CD14-positive monocyte (primary cell): ENCODE results near the gene MYO7A. TPM values are rescaled to one million over a fixed set of nuclear protein-coding genes. Genes with fewer than 3 reads are reported as not detected.

ENCODE experiments used
- DNase-seq, 3 donors: peaks; one replicate each; pipeline ENCODE4 v3.0.0-alpha.2; 2011 to 2022
- H2AFZ ChIP-seq: 2 replicates; pipeline ENCODE4 v1.6.0; 2012; ENCODE audit warnings: mild to moderate bottlenecking, low read depth, low read length, inconsistent platforms; ENCODE audit not compliant: insufficient read depth, poor library complexity, severe bottlenecking
- H3K27ac ChIP-seq, 2 donors: 1 replicate in 1 of 2; 2 replicates in 1 of 2; pipeline ENCODE4 v1.5.1; 2012 to 2013; ENCODE audit warnings: low read length in 2 of 2, control low read depth in 1 of 2, inconsistent platforms in 1 of 2, low read depth in 1 of 2, mild to moderate bottlenecking in 1 of 2
- H3K27me3 ChIP-seq, 2 donors: one replicate each; pipeline versions ENCODE4 v1.6.0 to v1.6.1; 2011 to 2013; ENCODE audit warnings: low read length in 2 of 2; ENCODE audit not compliant: control insufficient read depth in 2 of 2, insufficient read depth in 2 of 2
- H3K36me3 ChIP-seq, 2 donors: replicated peaks in 1 of 2; 1 replicate in 1 of 2; 2 replicates in 1 of 2; pipeline versions ENCODE4 v1.5.1 to v1.6.1; 2012 to 2013; ENCODE audit warnings: low read length in 2 of 2, control low read depth in 1 of 2, inconsistent platforms in 1 of 2, mild to moderate bottlenecking in 1 of 2; ENCODE audit not compliant: insufficient read depth in 2 of 2, control insufficient read depth in 1 of 2
- H3K4me1 ChIP-seq, 2 donors: 1 replicate in 1 of 2; 2 replicates in 1 of 2; pipeline versions ENCODE4 v1.5.1 to v1.6.1; 2012 to 2013; ENCODE audit warnings: low read length in 2 of 2, control low read depth in 1 of 2, inconsistent platforms in 1 of 2, mild to moderate bottlenecking in 1 of 2, moderate library complexity in 1 of 2; ENCODE audit not compliant: insufficient read depth in 2 of 2, control insufficient read depth in 1 of 2
- H3K4me2 ChIP-seq: replicated peaks from 2 replicates; pipeline ENCODE3; 2012; ENCODE audit warnings: low read length, moderate library complexity, mild to moderate bottlenecking; ENCODE audit not compliant: poor library complexity, severe bottlenecking; ENCODE audit errors: extremely low read depth
- H3K4me3 ChIP-seq, 3 experiments: fragments of 200-600 bp in 1 of 3; sonication (generic) in 1 of 3; replicated peaks in 1 of 3; 1 replicate in 2 of 3; 2 replicates in 1 of 3; pipeline ENCODE4 v1.5.1; 2011 to 2013; ENCODE audit warnings: low read length in 3 of 3, mild to moderate bottlenecking in 3 of 3, control low read depth in 2 of 3, low read depth in 2 of 3, inconsistent platforms in 1 of 3, moderate library complexity in 1 of 3
- H3K79me2 ChIP-seq: 2 replicates; pipeline ENCODE4 v1.6.0; 2012; ENCODE audit warnings: mild to moderate bottlenecking, control low read depth, inconsistent platforms, low read length, moderate library complexity; ENCODE audit not compliant: insufficient read depth
- H3K9ac ChIP-seq: 2 replicates; pipeline ENCODE4 v1.6.0; 2017; ENCODE audit warnings: low read length, mild to moderate bottlenecking; ENCODE audit not compliant: insufficient read depth, poor library complexity, severe bottlenecking
- H3K9me3 ChIP-seq, 2 donors: replicated peaks in 1 of 2; 1 replicate in 1 of 2; 2 replicates in 1 of 2; pipeline versions ENCODE4 v1.5.1 to v1.6.1; 2012 to 2013; ENCODE audit warnings: low read length in 2 of 2, control low read depth in 1 of 2; ENCODE audit not compliant: control insufficient read depth in 1 of 2, insufficient read depth in 1 of 2
- H4K20me1 ChIP-seq: 2 replicates; pipeline ENCODE4 v1.6.0; 2012; ENCODE audit warnings: mild to moderate bottlenecking, low read length, control low read depth, moderate library complexity; ENCODE audit not compliant: insufficient read depth
- H3K27ac Mint-ChIP-seq, 7 donors: one replicate each; pipeline ENCODE4 v1.8.0; 2020; ENCODE audit warnings: mild to moderate bottlenecking in 7 of 7, mixed read lengths in 7 of 7, moderate library complexity in 6 of 7, inconsistent platforms in 2 of 7
- H3K27me3 Mint-ChIP-seq, 3 donors: one replicate each; pipeline ENCODE4 v1.8.0; 2021 to 2022; ENCODE audit warnings: low read depth in 3 of 3, mild to moderate bottlenecking in 3 of 3, mixed read lengths in 3 of 3, moderate library complexity in 3 of 3, inconsistent platforms in 1 of 3
- H3K36me3 Mint-ChIP-seq, 2 donors: one replicate each; pipeline ENCODE4 v1.8.0; 2020; ENCODE audit warnings: mixed read lengths in 2 of 2, inconsistent platforms in 1 of 2, mild to moderate bottlenecking in 1 of 2
- H3K4me1 Mint-ChIP-seq: one replicate; pipeline ENCODE4 v1.8.0; 2020; ENCODE audit warnings: mild to moderate bottlenecking, mixed read lengths
- H3K4me3 Mint-ChIP-seq, 2 donors: one replicate each; pipeline ENCODE4 v1.8.0; 2020; ENCODE audit warnings: mild to moderate bottlenecking in 2 of 2, mixed read lengths in 2 of 2, moderate library complexity in 1 of 2
- H3K9me3 Mint-ChIP-seq, 7 donors: one replicate each; pipeline ENCODE4 v1.8.0; 2020 to 2022; ENCODE audit warnings: mixed read lengths in 7 of 7, mild to moderate bottlenecking in 6 of 7, moderate library complexity in 6 of 7, inconsistent platforms in 2 of 7
- intact Hi-C, 2 donors: fragments of 100-400 bp; cut with micrococcal nuclease; formaldehyde crosslinking; loops; one replicate each; pipeline versions ENCODE4 v1.15.0 to v1.15.1; 2023
- polyA plus RNA-seq, 3 donors: library from polyadenylated mRNA; depleted of rRNA in 1 of 3; unstranded in 2 of 3; stranded (reverse) in 1 of 3; fragments of 300-500 nt in 2 of 3; fragments of >200 nt in 1 of 3; fragmentation: Illumina TruSeq in 2 of 3; gene quantifications; 1 replicate in 2 of 3; 2 replicates in 1 of 3; pipeline ENCODE4 v1.2.3, GENCODE V29; 2012 to 2021
- TF ChIP-seq, protein P1 (sequence below): fragments of 200-600 bp; IDR thresholded peaks from one replicate; pipeline ENCODE4 v1.8.0; 2022; ENCODE audit warnings: antibody characterized with exemption, mild to moderate bottlenecking

Gene MYO7A
- polyA plus RNA-seq, 3 donors: 3.5 to 7.8 (median 3.6) TPM

DNA sequence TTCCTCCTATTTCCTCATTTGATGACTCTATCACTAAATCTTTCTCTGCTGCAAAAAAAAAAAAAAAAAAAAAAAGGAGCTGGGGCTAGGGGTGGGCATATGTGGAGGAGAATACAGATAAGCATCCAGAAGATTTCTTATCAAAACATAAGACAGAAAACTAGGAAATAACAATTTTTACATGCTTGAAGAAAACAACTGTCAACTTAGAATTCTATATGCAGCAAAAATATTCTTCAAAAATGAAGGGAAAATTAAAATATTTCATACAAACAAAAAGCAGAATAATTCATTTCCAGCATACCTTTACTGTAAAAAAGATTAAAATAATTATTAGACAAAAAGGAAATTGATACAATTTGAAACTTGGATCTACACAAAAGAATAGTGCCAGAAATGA, 134.8 kb downstream of the MYO7A start:
- Histone ChIP-seq H3K9me3 (peaks cover 7 to 20% of the 10 kb centered on the region in 2 donors), H3K4me3 (no peak overlapping the region), H3K4me2 (no peak overlapping the region), H3K27ac (no peak overlapping the region), H4K20me1 (no peaks in the 10 kb centered on the region), H2AFZ (no peak overlapping the region), H3K4me1 (no peaks in the 10 kb centered on the region), H3K27me3 (no peaks in the 10 kb centered on the region), H3K79me2 (no peaks in the 10 kb centered on the region), H3K9ac (no peak overlapping the region), H3K36me3 (no peaks in the 10 kb centered on the region)
- Mint-ChIP-seq H3K27ac (no peak overlapping the region), H3K36me3 (no peaks in the 10 kb centered on the region), H3K27me3 (peaks cover 0 to 11% (median 4%) of the 10 kb centered on the region in 3 donors), H3K9me3 (peaks cover 13 to 33% (median 20%) of the 10 kb centered on the region in 7 donors), H3K4me1 (no peaks in the 10 kb centered on the region), H3K4me3 (no peak overlapping the region)
- TF ChIP-seq, protein P1, sequence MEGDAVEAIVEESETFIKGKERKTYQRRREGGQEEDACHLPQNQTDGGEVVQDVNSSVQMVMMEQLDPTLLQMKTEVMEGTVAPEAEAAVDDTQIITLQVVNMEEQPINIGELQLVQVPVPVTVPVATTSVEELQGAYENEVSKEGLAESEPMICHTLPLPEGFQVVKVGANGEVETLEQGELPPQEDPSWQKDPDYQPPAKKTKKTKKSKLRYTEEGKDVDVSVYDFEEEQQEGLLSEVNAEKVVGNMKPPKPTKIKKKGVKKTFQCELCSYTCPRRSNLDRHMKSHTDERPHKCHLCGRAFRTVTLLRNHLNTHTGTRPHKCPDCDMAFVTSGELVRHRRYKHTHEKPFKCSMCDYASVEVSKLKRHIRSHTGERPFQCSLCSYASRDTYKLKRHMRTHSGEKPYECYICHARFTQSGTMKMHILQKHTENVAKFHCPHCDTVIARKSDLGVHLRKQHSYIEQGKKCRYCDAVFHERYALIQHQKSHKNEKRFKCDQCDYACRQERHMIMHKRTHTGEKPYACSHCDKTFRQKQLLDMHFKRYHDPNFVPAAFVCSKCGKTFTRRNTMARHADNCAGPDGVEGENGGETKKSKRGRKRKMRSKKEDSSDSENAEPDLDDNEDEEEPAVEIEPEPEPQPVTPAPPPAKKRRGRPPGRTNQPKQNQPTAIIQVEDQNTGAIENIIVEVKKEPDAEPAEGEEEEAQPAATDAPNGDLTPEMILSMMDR: no peak
- no peak for DNase-seq
- intact Hi-C loops: no loop called here

Other genes with a start within 250 kb of the MYO7A start
- under 1 TPM in 1 of 3 donors, not detected in 2; 0.03 TPM for gene B3GNT6, start 93.8 kb upstream of the MYO7A start, polyA plus RNA-seq
- gene CAPN5, start 61.3 kb upstream of the MYO7A start, polyA plus RNA-seq: under 1 TPM; 0.28 to 0.83 (median 0.62) TPM
- not detected for gene OMP, start 25.4 kb upstream of the MYO7A start, polyA plus RNA-seq
- not detected for gene GDPD4, start 173.4 kb downstream of the MYO7A start, polyA plus RNA-seq